B cell (primary cell): Measurements from ENCODE around the gene GSTA2. TPM values are rescaled to one million over a fixed set of nuclear protein-coding genes. Genes with fewer than 3 reads are reported as not detected.
"Not testable (repeated sequence)": the region's sequence is repeated elsewhere in the genome, so short reads cannot be mapped to it uniquely, and the experiment has no call there.

ENCODE experiments used
- ATAC-seq: fragments of 200-7000 bp; cut with Tn5 transposase; one replicate; pipeline ENCODE4 v1.10.0; 2021; ENCODE audit warnings: low read depth, mild to moderate bottlenecking, moderate number of reproducible peaks, moderate library complexity
- CTCF ChIA-PET: fragments of 350-600 bp; sonication (Branson Sonifier 250); formaldehyde crosslinking; loops from one replicate; lab custom pipeline; 2021; ENCODE audit warnings: antibody characterized with exemption, inconsistent platforms; lab: Charles Lee
- POLR2A ChIA-PET: fragments of 350-600 bp; sonication (Branson Sonifier 250); formaldehyde crosslinking; loops from one replicate; lab custom pipeline; 2021; ENCODE audit warnings: antibody characterized with exemption; lab: Charles Lee
- DNase-seq: peaks from one replicate; pipeline ENCODE4 v3.0.0; 2013
- H2AFZ ChIP-seq: 2 replicates; pipeline ENCODE4 v1.6.1; 2012; ENCODE audit warnings: mild to moderate bottlenecking, low read depth, low read length; ENCODE audit not compliant: insufficient read depth, poor library complexity, severe bottlenecking
- H3K27ac ChIP-seq, 2 donors: 1 replicate in 1 of 2; 2 replicates in 1 of 2; pipeline ENCODE4 v1.5.1; 2012 to 2013; ENCODE audit warnings: low read length in 2 of 2, mild to moderate bottlenecking in 2 of 2, moderate library complexity in 1 of 2
- H3K27me3 ChIP-seq, 4 experiments: fragments of 200-600 bp in 1 of 4; sonication (generic) in 1 of 4; replicated peaks in 1 of 4; 1 replicate in 2 of 4; 2 replicates in 2 of 4; pipeline versions ENCODE4 v1.6.1 to v1.7.0; 2013 to 2016; ENCODE audit warnings: low read length in 3 of 4, mild to moderate bottlenecking in 2 of 4, mixed read lengths in 1 of 4, moderate library complexity in 1 of 4; ENCODE audit not compliant: insufficient read depth in 4 of 4, control insufficient read depth in 3 of 4; ENCODE audit errors: control extremely low read depth in 1 of 4
- H3K36me3 ChIP-seq, 2 experiments: replicated peaks in 1 of 2; 1 replicate in 1 of 2; 2 replicates in 1 of 2; pipeline versions ENCODE4 v1.6.1 to v1.7.1; 2013; ENCODE audit warnings: low read length in 1 of 2; ENCODE audit not compliant: insufficient read depth in 2 of 2, control insufficient read depth in 1 of 2; ENCODE audit errors: control extremely low read depth in 1 of 2, extremely low read depth in 1 of 2
- H3K4me1 ChIP-seq, 2 donors: fragments of 200-600 bp in 1 of 2; sonication (generic) in 1 of 2; 1 replicate in 1 of 2; 2 replicates in 1 of 2; pipeline versions ENCODE4 v1.5.1 to v1.6.1; 2013 to 2017; ENCODE audit warnings: low read length in 2 of 2; ENCODE audit not compliant: control insufficient read depth in 2 of 2, insufficient read depth in 2 of 2
- H3K4me2 ChIP-seq: replicated peaks from 2 replicates; pipeline ENCODE3; 2012; ENCODE audit warnings: mild to moderate bottlenecking, low read depth, low read length; ENCODE audit not compliant: poor library complexity, severe bottlenecking
- H3K4me3 ChIP-seq, 5 experiments: fragments of 200-600 bp in 1 of 5; sonication (generic) in 1 of 5; 1 replicate in 3 of 5; 2 replicates in 2 of 5; pipeline versions ENCODE4 v1.5.1 to v1.7.0; 2011 to 2016; ENCODE audit warnings: low read length in 4 of 5, mild to moderate bottlenecking in 4 of 5, low read depth in 2 of 5, control low read depth in 1 of 5, moderate library complexity in 1 of 5; ENCODE audit not compliant: insufficient read depth in 1 of 5; ENCODE audit errors: control extremely low read depth in 1 of 5, extremely low read depth in 1 of 5
- H3K79me2 ChIP-seq: fragments of 200-600 bp; sonication (generic); one replicate; pipeline ENCODE4 v1.6.0; 2016; ENCODE audit warnings: low read length; ENCODE audit not compliant: control insufficient read depth, insufficient read depth
- H3K9ac ChIP-seq: fragments of 200-600 bp; sonication (generic); 2 replicates; pipeline ENCODE4 v1.6.1; 2017; ENCODE audit warnings: mild to moderate bottlenecking, low read length, moderate library complexity
- H3K9me3 ChIP-seq, 3 donors: one replicate each; pipeline versions ENCODE4 v1.6.1 to v1.7.1; 2013; ENCODE audit warnings: low read length in 2 of 3; ENCODE audit not compliant: control insufficient read depth in 2 of 3, insufficient read depth in 1 of 3; ENCODE audit errors: control extremely low read depth in 1 of 3
- H4K20me1 ChIP-seq: 2 replicates; pipeline ENCODE4 v1.6.0; 2012; ENCODE audit warnings: mild to moderate bottlenecking, low read length; ENCODE audit not compliant: insufficient read depth, control insufficient read depth, poor library complexity, severe bottlenecking
- H3K27ac Mint-ChIP-seq: one replicate; pipeline ENCODE4 v1.8.0; 2021; ENCODE audit warnings: mixed read lengths
- H3K27me3 Mint-ChIP-seq: one replicate; pipeline ENCODE4 v1.8.0; 2021; ENCODE audit warnings: mixed read lengths
- H3K4me1 Mint-ChIP-seq: one replicate; pipeline ENCODE4 v1.8.0; 2021; ENCODE audit warnings: mixed read lengths
- H3K4me3 Mint-ChIP-seq: one replicate; pipeline ENCODE4 v1.8.0; 2021; ENCODE audit warnings: mixed read lengths
- H3K9me3 Mint-ChIP-seq: one replicate; pipeline ENCODE4 v1.8.0; 2022; ENCODE audit warnings: mixed read lengths; ENCODE audit not compliant: insufficient read depth
- EZH2 ChIP-seq: IDR thresholded peaks from 2 replicates; pipeline ENCODE4 v1.6.1; 2012; ENCODE audit warnings: borderline replicate concordance, low read depth, mild to moderate bottlenecking, moderate library complexity, low read length; ENCODE audit not compliant: insufficient read depth, poor library complexity, severe bottlenecking
- WGBS: methylation state at CpG from one replicate; pipeline ENCODE4 v1.1.5; 2013; ENCODE audit warnings: missing lambda C conversion rate; ENCODE audit not compliant: insufficient coverage; 5-methylcytosine and 5-hydroxymethylcytosine counted together
- intact Hi-C: fragments of 100-400 bp; cut with micrococcal nuclease; formaldehyde crosslinking; loops from one replicate; pipeline ENCODE4 v1.10.0; 2022
- polyA plus RNA-seq: library from polyadenylated mRNA; depleted of rRNA; stranded (reverse); fragments of >200 nt; gene quantifications from 2 replicates; pipeline ENCODE4 v1.2.3, GENCODE V29; 2012
- total RNA-seq, 2 donors: library from RNA; stranded (reverse); fragments of 120-200 nt in 1 of 2; gene quantifications; 1 replicate in 1 of 2; 2 replicates in 1 of 2; pipeline versions ENCODE4 v1.2.3 to v1.2.4, GENCODE V29; 2013 to 2022
- TF ChIP-seq, protein P1 (sequence below): fragments of 200-600 bp; IDR thresholded peaks from one replicate; pipeline ENCODE4 v1.8.0; 2022; ENCODE audit warnings: antibody characterized with exemption, mild to moderate bottlenecking

GSTA2 gene
- total and polyA plus RNA-seq, 2 donors (not counting 1 experiment from before 2014, with no cell fraction given): not detected

DNA sequence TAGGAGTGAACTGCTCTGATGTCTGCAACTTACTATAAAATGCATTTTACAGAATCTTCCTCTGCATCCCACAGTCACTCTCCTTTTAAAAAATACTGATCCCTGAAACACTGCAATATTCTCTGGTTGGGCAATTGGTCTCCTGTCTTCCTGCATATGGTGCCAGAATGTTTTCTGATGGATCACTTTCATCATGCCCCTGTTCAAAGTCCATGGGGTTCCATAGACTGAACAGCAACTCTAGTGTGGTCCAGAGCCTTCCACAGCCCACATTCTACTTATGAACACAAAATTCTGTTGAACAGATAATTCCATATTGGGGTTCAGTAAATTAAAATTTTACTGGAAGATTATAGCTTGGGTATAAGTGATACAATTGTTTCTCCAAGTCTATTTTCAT lies 11.0 kb downstream of the GSTA2 start:
- H3K4me2 ChIP-seq: no peak overlapping the region
- no peaks in the 10 kb centered on the region for H3K4me1 Mint-ChIP-seq
- no peaks in the 10 kb centered on the region for H3K36me3 ChIP-seq
- CTCF ChIA-PET: no interaction called here
- no peak overlapping the region for H3K9ac ChIP-seq
- no peaks in the 10 kb centered on the region for H3K79me2 ChIP-seq
- H3K9me3 ChIP-seq: peaks cover 0 to 11% (median 0%) of the 10 kb centered on the region in 3 donors
- no peak for TF ChIP-seq EZH2
- TF ChIP-seq, protein P1, sequence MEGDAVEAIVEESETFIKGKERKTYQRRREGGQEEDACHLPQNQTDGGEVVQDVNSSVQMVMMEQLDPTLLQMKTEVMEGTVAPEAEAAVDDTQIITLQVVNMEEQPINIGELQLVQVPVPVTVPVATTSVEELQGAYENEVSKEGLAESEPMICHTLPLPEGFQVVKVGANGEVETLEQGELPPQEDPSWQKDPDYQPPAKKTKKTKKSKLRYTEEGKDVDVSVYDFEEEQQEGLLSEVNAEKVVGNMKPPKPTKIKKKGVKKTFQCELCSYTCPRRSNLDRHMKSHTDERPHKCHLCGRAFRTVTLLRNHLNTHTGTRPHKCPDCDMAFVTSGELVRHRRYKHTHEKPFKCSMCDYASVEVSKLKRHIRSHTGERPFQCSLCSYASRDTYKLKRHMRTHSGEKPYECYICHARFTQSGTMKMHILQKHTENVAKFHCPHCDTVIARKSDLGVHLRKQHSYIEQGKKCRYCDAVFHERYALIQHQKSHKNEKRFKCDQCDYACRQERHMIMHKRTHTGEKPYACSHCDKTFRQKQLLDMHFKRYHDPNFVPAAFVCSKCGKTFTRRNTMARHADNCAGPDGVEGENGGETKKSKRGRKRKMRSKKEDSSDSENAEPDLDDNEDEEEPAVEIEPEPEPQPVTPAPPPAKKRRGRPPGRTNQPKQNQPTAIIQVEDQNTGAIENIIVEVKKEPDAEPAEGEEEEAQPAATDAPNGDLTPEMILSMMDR: no peak
- POLR2A ChIA-PET: no interaction called here
- intact Hi-C loops: no loop called here
- ATAC-seq: no peak
- H2AFZ ChIP-seq: no peak overlapping the region
- H3K27ac Mint-ChIP-seq: no peak overlapping the region
- no peak overlapping the region for H3K4me3 ChIP-seq
- no peaks in the 10 kb centered on the region for H4K20me1 ChIP-seq
- H3K9me3 Mint-ChIP-seq: no peaks in the 10 kb centered on the region
- H3K27ac ChIP-seq: no peak overlapping the region
- DNase-seq: no peak
- H3K27me3 ChIP-seq: peaks cover 0 to 2% (median 0%) of the 10 kb centered on the region in 4 experiments
- no peaks in the 10 kb centered on the region for H3K4me1 ChIP-seq
- no peak overlapping the region for H3K4me3 Mint-ChIP-seq
- peaks cover 27% of the 10 kb centered on the region for H3K27me3 Mint-ChIP-seq

DNA sequence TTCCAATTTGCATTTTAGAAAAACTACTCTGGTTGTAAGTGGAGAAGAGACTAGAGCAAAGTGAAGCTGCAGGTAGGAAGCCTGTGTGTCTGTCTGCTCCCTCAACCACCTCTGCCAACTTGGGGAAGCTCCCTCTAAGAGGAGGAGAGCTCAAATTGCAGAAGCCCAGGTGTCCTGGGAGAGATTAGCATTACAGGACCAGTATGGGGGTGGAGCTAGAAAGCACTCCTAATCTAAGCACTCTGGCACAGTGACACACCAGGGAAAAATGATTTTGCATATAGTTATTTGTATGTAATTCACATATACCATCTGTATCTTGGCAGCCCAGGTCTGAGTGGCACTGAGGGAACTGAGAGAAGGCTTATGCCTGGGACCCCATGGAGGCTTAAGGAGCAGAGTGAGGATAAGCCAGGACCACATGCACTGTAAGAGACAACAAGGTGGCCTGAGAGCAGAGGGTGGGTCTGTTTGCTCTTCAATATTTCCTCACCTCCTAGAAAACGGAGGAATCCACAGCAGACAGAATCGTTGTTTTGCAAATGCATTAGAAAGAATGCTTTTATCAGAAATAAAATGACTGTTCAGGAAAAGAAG lies 13.6 kb downstream of the GSTA2 start:
- Histone ChIP-seq H3K27ac (no peak overlapping the region), H3K79me2 (no peaks in the 10 kb centered on the region), H4K20me1 (no peaks in the 10 kb centered on the region), H3K4me1 (no peaks in the 10 kb centered on the region), H3K4me2 (no peak overlapping the region), H3K9me3 (peaks cover 0 to 11% (median 0%) of the 10 kb centered on the region in 3 donors), H2AFZ (no peak overlapping the region), H3K4me3 (no peak overlapping the region), H3K36me3 (no peaks in the 10 kb centered on the region), H3K9ac (no peak overlapping the region), H3K27me3 (peaks cover 0 to 2% (median 0%) of the 10 kb centered on the region in 4 experiments)
- ChIA-PET POLR2A (no interaction called here), CTCF (no interaction called here)
- Mint-ChIP-seq H3K4me1 (no peaks in the 10 kb centered on the region), H3K9me3 (no peaks in the 10 kb centered on the region), H3K27me3 (peaks cover 20% of the 10 kb centered on the region), H3K4me3 (no peak overlapping the region), H3K27ac (no peak overlapping the region)
- DNase-seq: no peak
- TF ChIP-seq, protein P1: no peak
- no peak for TF ChIP-seq EZH2
- ATAC-seq: no peak
- WGBS: no CpG with 5 or more reads among the region's 2 CpGs
- intact Hi-C loops: no loop called here

DNA sequence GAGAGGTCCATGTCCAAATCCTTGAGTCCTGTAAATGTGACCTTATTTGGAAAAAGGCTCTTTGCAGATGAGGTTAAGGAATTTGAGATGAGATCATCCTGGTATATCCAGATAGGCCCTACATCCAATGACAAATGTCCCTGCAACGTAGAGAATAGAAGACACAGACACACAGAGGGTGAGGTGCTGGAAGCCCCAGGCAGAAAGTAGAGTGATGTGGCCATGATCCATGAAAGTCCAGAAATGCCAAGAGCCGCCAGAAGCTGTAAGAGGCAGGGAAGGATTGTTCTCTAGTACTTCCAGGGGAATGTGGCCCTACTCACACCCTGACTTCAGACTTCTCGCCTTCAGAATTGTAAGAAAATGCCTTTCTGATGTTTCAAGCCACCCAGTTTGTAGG lies 16.0 kb downstream of the GSTA2 start:
- H3K9me3 Mint-ChIP-seq, H3K4me2 ChIP-seq, H3K4me1 ChIP-seq, intact Hi-C loops, H3K4me1 Mint-ChIP-seq, POLR2A ChIA-PET, H3K27ac ChIP-seq, H4K20me1 ChIP-seq, H3K4me3 ChIP-seq, H3K4me3 Mint-ChIP-seq, H3K27me3 ChIP-seq, H2AFZ ChIP-seq, H3K27ac Mint-ChIP-seq, DNase-seq, ATAC-seq, H3K9ac ChIP-seq, CTCF ChIA-PET, H3K79me2 ChIP-seq, H3K36me3 ChIP-seq: not testable (repeated sequence)
- 83% methylated on average over 1 of the region's 3 CpGs for WGBS
- H3K27me3 Mint-ChIP-seq: peaks cover 25% of the 10 kb centered on the region
- H3K9me3 ChIP-seq: peaks cover 0 to 11% (median 0%) of the 10 kb centered on the region in 3 donors
